NCI-H510A treated with DMSO at 0.1 percent for 48 hours (cell line): ENCODE results near the gene USP37.

Experiments
- DNase-seq: peaks from one replicate; lab custom pipeline; 2025; lab: John Stamatoyannopoulos, UW

Gene USP37

DNA sequence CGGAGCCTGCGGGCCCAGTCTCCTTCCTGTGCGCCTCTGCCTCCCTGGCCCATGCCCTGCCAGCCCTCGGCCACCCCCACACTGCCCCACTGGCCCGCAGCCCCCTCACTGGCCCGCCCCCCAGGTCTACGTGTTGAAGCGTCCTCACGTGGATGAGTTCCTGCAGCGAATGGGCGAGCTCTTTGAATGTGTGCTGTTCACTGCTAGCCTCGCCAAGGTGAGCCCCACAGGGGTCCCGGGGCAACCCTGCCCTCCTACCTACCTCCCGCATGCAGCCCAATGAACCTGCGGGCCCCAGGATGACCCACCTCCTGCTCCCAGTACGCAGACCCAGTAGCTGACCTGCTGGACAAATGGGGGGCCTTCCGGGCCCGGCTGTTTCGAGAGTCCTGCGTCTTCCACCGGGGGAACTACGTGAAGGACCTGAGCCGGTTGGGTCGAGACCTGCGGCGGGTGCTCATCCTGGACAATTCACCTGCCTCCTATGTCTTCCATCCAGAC, 165.2 kb downstream of the USP37 start:
- DNase-seq = no peak

DNA sequence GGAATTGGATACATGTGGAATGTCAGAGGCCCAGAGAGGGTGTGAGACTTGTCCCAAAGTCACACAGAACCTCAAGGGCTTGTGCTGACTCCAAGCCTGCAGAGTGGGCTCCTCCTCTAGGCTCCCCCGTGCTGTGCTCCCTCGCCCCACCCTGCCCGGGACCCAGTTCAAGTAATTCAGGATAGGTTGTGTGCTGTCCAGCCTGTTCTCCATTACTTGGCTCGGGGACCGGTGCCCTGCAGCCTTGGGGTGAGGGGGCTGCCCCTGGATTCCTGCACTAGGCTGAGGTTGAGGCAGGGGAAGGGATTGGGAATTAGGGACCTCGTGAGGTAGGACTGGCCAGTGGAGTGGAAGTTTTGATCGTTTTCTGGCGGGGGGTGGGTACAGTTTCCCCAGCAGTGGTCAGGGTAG, 165.7 kb downstream of the USP37 start:
- DNase-seq = no peak

DNA sequence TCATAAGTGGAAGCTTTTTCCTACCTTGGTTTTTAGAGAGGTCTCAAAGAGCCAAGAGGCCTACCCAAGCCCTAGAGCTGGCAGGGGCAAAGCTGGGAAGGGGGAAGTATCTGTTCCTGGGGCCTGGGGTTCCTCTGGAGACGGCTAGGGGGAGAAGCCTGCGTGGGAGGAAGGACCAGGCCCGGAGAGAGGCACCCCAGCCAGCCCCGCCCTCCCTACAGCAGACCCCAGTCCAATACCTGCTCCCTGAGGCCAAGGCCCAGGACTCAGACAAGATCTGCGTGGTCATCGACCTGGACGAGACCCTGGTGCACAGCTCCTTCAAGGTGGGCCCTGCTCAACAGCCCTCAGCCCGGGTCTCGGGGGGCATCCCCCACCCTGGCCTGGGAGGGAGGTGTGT, 166.3 kb downstream of the USP37 start:
- DNase-seq = no peak

- DNase-seq = no peak
Observed at GRCh38 chr2:218400930-218401881, 166.9 kb downstream of the USP37 start.
